Inferior parietal cortex (tissue), 1 donor: Measurements from ENCODE around the gene ROS1.
"Not testable (repeated sequence)": the region's sequence is repeated elsewhere in the genome, so short reads cannot be mapped to it uniquely, and the experiment has no call there.

Experiments
- DNase-seq: peaks from one replicate; pipeline ENCODE4 v3.0.0-alpha.2; 2016; ENCODE audit errors: extremely low spot score

Gene ROS1

GRCh38 chr6:117381749-117382148 is 44.0 kb downstream of the ROS1 start:
- DNase-seq, result no peak

GRCh38 chr6:117380298-117380697 is 45.4 kb downstream of the ROS1 start:
- no peak for DNase-seq

GRCh38 chr6:117375446-117375845 is 50.3 kb downstream of the ROS1 start:
- no peak for DNase-seq

- no peak for DNase-seq
Observed at GRCh38 chr6:117373211-117373813, 52.4 kb downstream of the ROS1 start.

- not testable (repeated sequence) for DNase-seq
Observed at GRCh38 chr6:117372289-117372688, 53.5 kb downstream of the ROS1 start.

GRCh38 chr6:117371492-117371891 is 54.2 kb downstream of the ROS1 start:
- DNase-seq, result no peak

- no peak for DNase-seq
Observed at GRCh38 chr6:117359581-117359980, 66.2 kb downstream of the ROS1 start.

- DNase-seq, result no peak
Observed at GRCh38 chr6:117354671-117355070, 71.1 kb downstream of the ROS1 start.

- no peak for DNase-seq
Observed at GRCh38 chr6:117352466-117353081, 73.2 kb downstream of the ROS1 start.

GRCh38 chr6:117351521-117351920 is 74.2 kb downstream of the ROS1 start:
- DNase-seq, result no peak

- DNase-seq, result peak; percentile 56
Observed at GRCh38 chr6:117346142-117346930, 79.4 kb downstream of the ROS1 start.

GRCh38 chr6:117345292-117345610 is 80.5 kb downstream of the ROS1 start:
- DNase-seq, result no peak

GRCh38 chr6:117344444-117345291 is 81.1 kb downstream of the ROS1 start:
- no peak for DNase-seq

- DNase-seq, result no peak
Observed at GRCh38 chr6:117338567-117338966, 87.2 kb downstream of the ROS1 start.

- no peak for DNase-seq
Observed at GRCh38 chr6:117329926-117330325, 95.8 kb downstream of the ROS1 start.

GRCh38 chr6:117328500-117328899 is 97.2 kb downstream of the ROS1 start:
- no peak for DNase-seq

- DNase-seq, result no peak
Observed at GRCh38 chr6:117328005-117328389, 97.7 kb downstream of the ROS1 start.

- no peak for DNase-seq
Observed at GRCh38 chr6:117327149-117328004, 98.4 kb downstream of the ROS1 start.

GRCh38 chr6:117326396-117326795 is 99.3 kb downstream of the ROS1 start:
- DNase-seq, result no peak

- peak; percentile 9 for DNase-seq
Observed at GRCh38 chr6:117317261-117317660, 108.5 kb downstream of the ROS1 start.

- DNase-seq, result no peak
Observed at GRCh38 chr6:117311726-117312125, 114.0 kb downstream of the ROS1 start.
